Measurements from ENCODE around the gene SPATA32. TPM values are rescaled to one million over a fixed set of nuclear protein-coding genes. Genes with fewer than 3 reads are reported as not detected.

SPATA32 gene
- total RNA-seq, 2 donors from 2014 or later: not detected

GRCh38 chr17:45237686-45238085 is 24.2 kb downstream of the SPATA32 start:
- DNase-seq: no peak
- H3K4me1 ChIP-seq: no peaks in the 10 kb centered on the region
- H3K4me3 ChIP-seq: no peak overlapping the region
- H3K27ac ChIP-seq: no peak overlapping the region
- H3K9ac ChIP-seq (ENCODE audit: low read depth in 2 of 2, low read length in 2 of 2): no peak overlapping the region
- intact Hi-C loops (cut with DNase I): no loop called here
- H3K27me3 ChIP-seq: peaks cover 10% of the 10 kb centered on the region
- H3K36me3 ChIP-seq: no peaks in the 10 kb centered on the region
- no peak for TF ChIP-seq CTCF (IDR thresholded peaks at IDR 0.05)
- no peaks in the 10 kb centered on the region for H3K9me3 ChIP-seq

- Histone ChIP-seq H3K4me1 (no peaks in the 10 kb centered on the region), H3K9me3 (no peaks in the 10 kb centered on the region), H3K27me3 (peaks cover 7% of the 10 kb centered on the region), H3K36me3 (no peaks in the 10 kb centered on the region), H3K27ac (no peak overlapping the region), H3K9ac (ENCODE audit: low read depth in 2 of 2, low read length in 2 of 2) (no peak overlapping the region), H3K4me3 (no peak overlapping the region)
- no peak for TF ChIP-seq CTCF (IDR thresholded peaks at IDR 0.05)
- intact Hi-C loops (cut with DNase I): no loop called here
- DNase-seq: no peak
Observed at GRCh38 chr17:45236282-45236606, 25.6 kb downstream of the SPATA32 start.

- no peak overlapping the region for H3K9ac ChIP-seq (ENCODE audit: low read depth in 2 of 2, low read length in 2 of 2)
- TF ChIP-seq CTCF (IDR thresholded peaks at IDR 0.05): peak; percentile 62
- H3K27me3 ChIP-seq: peaks cover under 1% of the 10 kb centered on the region
- no peaks in the 10 kb centered on the region for H3K36me3 ChIP-seq
- intact Hi-C loops (cut with DNase I): no loop called here
- no peak overlapping the region for H3K27ac ChIP-seq
- no peak overlapping the region for H3K4me3 ChIP-seq
- no peaks in the 10 kb centered on the region for H3K9me3 ChIP-seq
- H3K4me1 ChIP-seq: peaks cover 4% of the 10 kb centered on the region
- peak; percentile 80 for DNase-seq
Observed at GRCh38 chr17:45235416-45236281, 26.2 kb downstream of the SPATA32 start.

- H3K4me3 ChIP-seq: no peak overlapping the region
- H3K27ac ChIP-seq: no peak overlapping the region
- no peaks in the 10 kb centered on the region for H3K27me3 ChIP-seq
- no peak for DNase-seq
- H3K9me3 ChIP-seq: no peaks in the 10 kb centered on the region
- no peak for TF ChIP-seq CTCF (IDR thresholded peaks at IDR 0.05)
- no peak overlapping the region for H3K9ac ChIP-seq (ENCODE audit: low read depth in 2 of 2, low read length in 2 of 2)
- H3K36me3 ChIP-seq: no peaks in the 10 kb centered on the region
- peaks cover 4% of the 10 kb centered on the region for H3K4me1 ChIP-seq
- intact Hi-C loops (cut with DNase I): no loop called here
Observed at GRCh38 chr17:45234641-45235415, 27.1 kb downstream of the SPATA32 start.

- H3K36me3 ChIP-seq: no peaks in the 10 kb centered on the region
- no peak for TF ChIP-seq CTCF (IDR thresholded peaks at IDR 0.05)
- intact Hi-C loops (cut with DNase I): no loop called here
- no peak overlapping the region for H3K9ac ChIP-seq (ENCODE audit: low read depth in 2 of 2, low read length in 2 of 2)
- H3K4me3 ChIP-seq: no peak overlapping the region
- peaks cover 6% of the 10 kb centered on the region for H3K4me1 ChIP-seq
- no peaks in the 10 kb centered on the region for H3K9me3 ChIP-seq
- H3K27me3 ChIP-seq: no peaks in the 10 kb centered on the region
- no peak overlapping the region for H3K27ac ChIP-seq
- DNase-seq: no peak
Observed at GRCh38 chr17:45233423-45233924, 28.4 kb downstream of the SPATA32 start.
